Vein endothelial cell (primary cell): ENCODE data around the gene RAD17. TPM values are rescaled to one million over a fixed set of nuclear protein-coding genes. Genes with fewer than 3 reads are reported as not detected.

Experiments used
- total RNA-seq: library from RNA; depleted of rRNA; stranded (reverse); fragments of >200 nt; gene quantifications from 2 replicates; pipeline ENCODE4 v1.2.3, GENCODE V29; 2012

The RAD17 gene, protein sequence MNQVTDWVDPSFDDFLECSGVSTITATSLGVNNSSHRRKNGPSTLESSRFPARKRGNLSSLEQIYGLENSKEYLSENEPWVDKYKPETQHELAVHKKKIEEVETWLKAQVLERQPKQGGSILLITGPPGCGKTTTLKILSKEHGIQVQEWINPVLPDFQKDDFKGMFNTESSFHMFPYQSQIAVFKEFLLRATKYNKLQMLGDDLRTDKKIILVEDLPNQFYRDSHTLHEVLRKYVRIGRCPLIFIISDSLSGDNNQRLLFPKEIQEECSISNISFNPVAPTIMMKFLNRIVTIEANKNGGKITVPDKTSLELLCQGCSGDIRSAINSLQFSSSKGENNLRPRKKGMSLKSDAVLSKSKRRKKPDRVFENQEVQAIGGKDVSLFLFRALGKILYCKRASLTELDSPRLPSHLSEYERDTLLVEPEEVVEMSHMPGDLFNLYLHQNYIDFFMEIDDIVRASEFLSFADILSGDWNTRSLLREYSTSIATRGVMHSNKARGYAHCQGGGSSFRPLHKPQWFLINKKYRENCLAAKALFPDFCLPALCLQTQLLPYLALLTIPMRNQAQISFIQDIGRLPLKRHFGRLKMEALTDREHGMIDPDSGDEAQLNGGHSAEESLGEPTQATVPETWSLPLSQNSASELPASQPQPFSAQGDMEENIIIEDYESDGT
- total RNA-seq: 11.4 and 19.5 TPM in 2 replicates

DNA sequence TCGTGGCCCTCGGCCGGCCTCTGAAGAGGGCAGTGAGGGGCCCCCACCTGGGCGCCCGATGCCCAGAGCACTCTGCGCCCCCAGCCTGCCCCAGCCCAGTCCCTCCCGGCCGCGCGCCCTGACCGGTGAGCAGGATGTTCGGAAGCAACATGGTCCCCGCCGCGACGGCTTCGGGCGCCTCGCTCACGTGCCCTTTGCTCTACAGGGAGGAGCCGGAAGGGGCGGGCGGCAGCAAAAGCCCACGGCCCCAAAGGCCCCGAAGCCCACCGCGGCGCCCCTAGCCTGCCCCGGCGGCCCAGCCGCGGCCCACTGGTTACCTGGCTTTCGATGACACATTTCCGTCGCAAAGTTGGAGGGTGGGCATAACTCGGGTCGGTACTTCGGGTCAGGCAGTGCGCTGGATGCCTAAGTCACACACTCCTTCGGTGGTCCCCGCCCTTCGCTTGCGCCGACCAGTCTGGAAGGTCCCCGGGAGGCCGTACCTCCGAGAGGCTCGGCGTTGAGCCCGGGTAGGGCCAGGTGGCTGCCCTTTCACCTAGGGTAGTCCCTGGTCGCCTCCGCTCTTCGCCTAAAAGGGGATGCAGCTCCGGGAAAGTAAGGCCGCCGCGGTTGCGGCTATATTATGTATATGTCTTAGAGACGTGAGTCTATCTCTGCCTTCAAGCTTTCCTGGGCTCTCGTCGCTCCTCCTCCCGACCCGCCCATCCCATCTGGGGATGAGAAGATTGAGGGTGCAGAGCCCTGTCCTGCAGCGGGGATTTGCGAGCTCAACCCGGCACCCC is at the start of gene RAD17, which contains the start of the genes AK6 and TAF9:
TSS of gene RAD17 (plus strand) at position 479 of the 782 bp plus-strand sequence. CDS start 2,391 bp downstream, outside the sequence.
TSS of gene AK6 (minus strand) at position 181 of the 782 bp plus-strand sequence. CDS start at position 151, 30 bp downstream.
TSS of gene TAF9 (minus strand) at position 181 of the 782 bp plus-strand sequence. CDS start 3,783 bp downstream, outside the sequence.

GRCh38 chr5:69414885-69415583 is 45.4 kb downstream of the RAD17 start, which contains the start of gene MARVELD2:
TSS of gene MARVELD2 (plus strand) at chr5:69415116. CDS start at chr5:69419386, 4,270 bp downstream.

Other genes with a start within 250 kb of the RAD17 start
- gene CCNB1, start 202.7 kb upstream of the RAD17 start, total RNA-seq: 64.3 and 103 TPM in 2 replicates
- 6.9 and 9.5 TPM in 2 replicates for gene CENPH, start 180.2 kb upstream of the RAD17 start, total RNA-seq
- 47.6 and 55.9 TPM in 2 replicates for gene CDK7, start 134.9 kb upstream of the RAD17 start, total RNA-seq
- 6.3 and 7.8 TPM in 2 replicates for gene CCDC125, start 37.0 kb upstream of the RAD17 start, total RNA-seq
- 12.7 and 15.6 TPM in 2 replicates for gene AK6, start 298 bp upstream of the RAD17 start, total RNA-seq
- 75.1 and 88.0 TPM in 2 replicates for gene TAF9, start 298 bp upstream of the RAD17 start, total RNA-seq
- 4.8 and 6.2 TPM in 2 replicates for gene MARVELD2, start 45.3 kb downstream of the RAD17 start, total RNA-seq
- 7.7 and 11.8 TPM in 2 replicates for gene OCLN, start 123.0 kb downstream of the RAD17 start, total RNA-seq
- gene GTF2H2C, start 190.4 kb downstream of the RAD17 start, total RNA-seq: 21.6 and 36.6 TPM in 2 replicates